Measurements from ENCODE around the gene IL6ST.
"Not testable (repeated sequence)": the region's sequence is repeated elsewhere in the genome, so short reads cannot be mapped to it uniquely, and the experiment has no call there.

The IL6ST gene

GRCh38 chr5:55994495-55994997, at the start of gene IL6ST:
TSS of gene IL6ST (minus strand) at chr5:55994963. CDS start at chr5:55976278, 18,685 bp downstream.
- peak; percentile 43 for DNase-seq

GRCh38 chr5:56039985-56040384, 45.2 kb upstream of the IL6ST start:
- no peak for DNase-seq

GRCh38 chr5:56038206-56038605, 43.4 kb upstream of the IL6ST start:
- DNase-seq = not testable (repeated sequence)

- no peak for DNase-seq
Observed at GRCh38 chr5:56037531-56038010, 42.8 kb upstream of the IL6ST start.

GRCh38 chr5:56035394-56035793, 40.6 kb upstream of the IL6ST start:
- not testable (repeated sequence) for DNase-seq

- DNase-seq = not testable (repeated sequence)
Observed at GRCh38 chr5:56029871-56030630, 35.3 kb upstream of the IL6ST start.

GRCh38 chr5:56029457-56029856, 34.7 kb upstream of the IL6ST start:
- DNase-seq = no peak

GRCh38 chr5:56028708-56029107, 33.9 kb upstream of the IL6ST start:
- DNase-seq = no peak

- DNase-seq = no peak
Observed at GRCh38 chr5:56026863-56027300, 32.1 kb upstream of the IL6ST start.

GRCh38 chr5:56025151-56025885, 30.6 kb upstream of the IL6ST start:
- DNase-seq = no peak

GRCh38 chr5:56024810-56025150, 30.0 kb upstream of the IL6ST start:
- DNase-seq = no peak

- no peak for DNase-seq
Observed at GRCh38 chr5:56023296-56023695, 28.5 kb upstream of the IL6ST start.

- no peak for DNase-seq
Observed at GRCh38 chr5:56019306-56020272, 24.8 kb upstream of the IL6ST start.

- DNase-seq = no peak
Observed at GRCh38 chr5:56018832-56019231, 24.1 kb upstream of the IL6ST start.

- DNase-seq = not testable (repeated sequence)
Observed at GRCh38 chr5:56014701-56015100, 19.9 kb upstream of the IL6ST start.

- not testable (repeated sequence) for DNase-seq
Observed at GRCh38 chr5:56013939-56014338, 19.2 kb upstream of the IL6ST start.

- DNase-seq = no peak
Observed at GRCh38 chr5:56012281-56012963, 17.7 kb upstream of the IL6ST start.

GRCh38 chr5:56011835-56012234, 17.1 kb upstream of the IL6ST start:
- DNase-seq = no peak

GRCh38 chr5:56010431-56010830, 15.7 kb upstream of the IL6ST start:
- no peak for DNase-seq

GRCh38 chr5:56006600-56006999, 11.8 kb upstream of the IL6ST start:
- DNase-seq = no peak

- DNase-seq = no peak
Observed at GRCh38 chr5:56006094-56006493, 11.3 kb upstream of the IL6ST start.

GRCh38 chr5:56004874-56005273, 10.1 kb upstream of the IL6ST start:
- no peak for DNase-seq

All from NCI-H1105 treated with DMSO at 0.1 percent for 48 hours (cell line).